ENCODE measurements around the gene ACTRT2.

Gene ACTRT2

DNA sequence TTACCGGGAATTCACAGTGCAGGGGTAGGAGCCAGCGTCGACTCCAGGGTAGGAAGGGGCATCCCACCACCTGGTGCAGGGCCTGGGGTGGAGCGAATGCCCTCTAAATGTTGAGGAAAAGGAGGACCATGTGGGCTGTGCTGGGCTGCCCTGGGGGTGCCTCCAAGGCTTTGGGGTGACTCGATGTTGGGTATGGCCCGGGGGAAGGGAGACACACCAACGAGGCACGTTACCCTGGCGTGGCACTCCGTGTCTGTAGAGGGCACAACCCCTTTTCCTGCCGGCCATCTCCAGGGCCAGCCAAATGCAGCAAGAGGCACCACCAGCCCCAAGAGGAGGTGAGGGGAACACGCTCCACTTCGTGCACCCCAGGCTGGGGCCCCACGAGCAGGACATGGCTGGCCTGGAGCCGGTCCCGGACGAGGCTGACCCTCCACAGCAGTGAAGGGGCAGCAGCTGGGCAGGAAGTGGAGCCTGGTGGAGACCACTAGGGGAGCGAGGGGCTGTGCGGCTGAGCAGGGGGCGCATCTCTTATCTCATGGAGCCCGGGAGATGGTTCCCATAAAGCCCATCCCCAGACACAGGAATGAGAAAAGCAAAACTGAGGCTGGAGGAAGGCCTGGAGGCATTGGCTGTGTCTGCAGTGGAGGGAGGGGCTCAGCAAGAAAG, 11.2 kb downstream of the ACTRT2 start:
- no peak overlapping the region for H3K9ac ChIP-seq (ENCODE audit: low read depth, low read length)
- H3K9me3 ChIP-seq (replicated peaks; ENCODE audit: low read length): peaks cover 7% of the 10 kb centered on the region
- no peak overlapping the region for H3K4me2 ChIP-seq (ENCODE audit: low read length)
- H3K36me3 ChIP-seq (ENCODE audit: insufficient read depth, low read length): no peaks in the 10 kb centered on the region
- peaks cover 6% of the 10 kb centered on the region for H3K27me3 ChIP-seq (ENCODE audit: control insufficient read depth, insufficient read depth, low read length)
- no peak overlapping the region for H3K4me3 ChIP-seq (ENCODE audit: low read length)
- no peaks in the 10 kb centered on the region for H3K4me1 ChIP-seq (ENCODE audit: control insufficient read depth, insufficient read depth, low read length)

DNA sequence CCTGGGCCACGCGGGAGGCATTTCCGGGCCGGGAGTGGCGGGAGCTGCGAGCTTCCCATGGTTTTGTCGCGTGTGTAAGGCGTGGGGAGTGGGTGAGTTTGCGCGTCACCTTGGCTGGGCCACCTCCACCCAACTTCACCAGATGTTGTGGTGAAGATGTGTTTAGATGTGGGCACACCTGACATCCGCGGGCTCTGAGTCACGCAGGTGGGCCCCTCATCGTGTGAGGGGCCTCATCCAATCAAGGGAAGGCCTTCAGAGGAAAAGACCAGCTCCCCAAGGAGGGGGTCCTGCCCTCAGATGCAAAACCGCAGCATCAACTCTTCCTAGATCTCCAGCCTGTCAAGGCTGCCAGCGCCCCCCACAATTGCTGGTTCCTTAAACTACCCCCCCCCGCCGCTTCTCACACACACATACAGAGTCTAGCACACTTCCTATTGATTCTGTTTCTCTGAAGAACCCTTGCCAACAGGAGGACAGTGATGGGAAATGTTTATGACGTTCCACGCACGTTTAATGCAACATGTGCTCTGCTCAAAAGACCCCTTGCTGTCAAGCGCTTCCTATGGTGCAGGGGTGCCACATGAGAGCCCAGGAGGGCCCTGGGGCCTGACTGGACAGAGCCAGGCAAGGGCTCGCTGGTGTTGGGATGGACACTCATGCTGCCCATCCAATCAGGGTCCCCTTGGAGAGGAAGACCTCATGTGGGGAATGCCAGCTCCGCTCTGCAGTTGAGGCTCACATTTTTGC, 11.9 kb downstream of the ACTRT2 start:
- no peak overlapping the region for H3K4me3 ChIP-seq (ENCODE audit: low read length)

DNA sequence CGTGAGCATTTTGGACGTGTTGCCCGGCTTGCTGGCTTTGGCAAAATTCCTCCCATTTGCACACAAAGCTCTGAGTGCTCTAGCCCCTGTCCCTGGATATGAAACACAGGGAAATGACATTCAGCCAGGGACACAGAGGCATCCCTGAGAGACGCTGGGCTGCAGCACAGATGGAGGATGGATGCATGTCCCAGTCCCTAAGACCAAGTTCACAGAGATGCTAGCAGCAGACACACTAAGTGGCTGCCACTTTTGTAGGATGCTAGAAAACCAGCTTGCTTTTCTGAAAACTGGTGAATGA, 12.5 kb downstream of the ACTRT2 start:
- H3K9me3 ChIP-seq (replicated peaks; ENCODE audit: low read length): peaks cover under 1% of the 10 kb centered on the region
- H3K9ac ChIP-seq (ENCODE audit: low read depth, low read length): no peak overlapping the region
- peaks cover 13% of the 10 kb centered on the region for H3K27me3 ChIP-seq (ENCODE audit: control insufficient read depth, insufficient read depth, low read length)
- H3K4me1 ChIP-seq (ENCODE audit: control insufficient read depth, insufficient read depth, low read length): no peaks in the 10 kb centered on the region
- H3K4me2 ChIP-seq (ENCODE audit: low read length): no peak overlapping the region
- H3K36me3 ChIP-seq (ENCODE audit: insufficient read depth, low read length): no peaks in the 10 kb centered on the region
- no peak overlapping the region for H3K4me3 ChIP-seq (ENCODE audit: low read length)

More for the DNA sequence above, 11.9 kb downstream of the ACTRT2 start:
- Histone ChIP-seq H3K9me3 (replicated peaks; ENCODE audit: low read length) (peaks cover 6% of the 10 kb centered on the region), H3K4me1 (ENCODE audit: control insufficient read depth, insufficient read depth, low read length) (no peaks in the 10 kb centered on the region), H3K36me3 (ENCODE audit: insufficient read depth, low read length) (no peaks in the 10 kb centered on the region), H3K4me2 (ENCODE audit: low read length) (no peak overlapping the region), H3K27me3 (ENCODE audit: control insufficient read depth, insufficient read depth, low read length) (peaks cover 13% of the 10 kb centered on the region), H3K9ac (ENCODE audit: low read depth, low read length) (no peak overlapping the region)

DNA sequence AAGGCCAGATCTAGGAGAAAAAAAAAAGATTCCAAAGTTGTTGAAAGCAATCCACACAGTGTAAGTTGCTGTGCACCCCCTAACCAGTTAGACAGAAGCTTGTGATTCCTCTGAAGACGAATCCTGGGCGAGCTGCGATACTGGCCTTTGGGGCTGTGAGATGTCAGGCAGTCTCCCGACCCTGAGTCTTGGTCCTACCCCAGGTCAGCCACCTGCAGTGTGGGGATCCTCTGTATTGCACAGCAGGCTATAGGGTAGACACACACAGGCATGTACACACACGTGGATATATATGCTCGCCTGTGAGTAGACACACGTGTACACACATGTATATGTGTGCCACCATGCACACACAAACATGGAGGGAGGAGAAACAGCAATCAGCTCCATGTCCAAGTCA, 12.9 kb downstream of the ACTRT2 start:
- Histone ChIP-seq H3K4me2 (ENCODE audit: low read length) (no peak overlapping the region), H3K36me3 (ENCODE audit: insufficient read depth, low read length) (no peaks in the 10 kb centered on the region), H3K9me3 (replicated peaks; ENCODE audit: low read length) (no peaks in the 10 kb centered on the region), H3K4me3 (ENCODE audit: low read length) (no peak overlapping the region), H3K9ac (ENCODE audit: low read depth, low read length) (no peak overlapping the region), H3K4me1 (ENCODE audit: control insufficient read depth, insufficient read depth, low read length) (no peaks in the 10 kb centered on the region), H3K27me3 (ENCODE audit: control insufficient read depth, insufficient read depth, low read length) (peaks cover 13% of the 10 kb centered on the region)

DNA sequence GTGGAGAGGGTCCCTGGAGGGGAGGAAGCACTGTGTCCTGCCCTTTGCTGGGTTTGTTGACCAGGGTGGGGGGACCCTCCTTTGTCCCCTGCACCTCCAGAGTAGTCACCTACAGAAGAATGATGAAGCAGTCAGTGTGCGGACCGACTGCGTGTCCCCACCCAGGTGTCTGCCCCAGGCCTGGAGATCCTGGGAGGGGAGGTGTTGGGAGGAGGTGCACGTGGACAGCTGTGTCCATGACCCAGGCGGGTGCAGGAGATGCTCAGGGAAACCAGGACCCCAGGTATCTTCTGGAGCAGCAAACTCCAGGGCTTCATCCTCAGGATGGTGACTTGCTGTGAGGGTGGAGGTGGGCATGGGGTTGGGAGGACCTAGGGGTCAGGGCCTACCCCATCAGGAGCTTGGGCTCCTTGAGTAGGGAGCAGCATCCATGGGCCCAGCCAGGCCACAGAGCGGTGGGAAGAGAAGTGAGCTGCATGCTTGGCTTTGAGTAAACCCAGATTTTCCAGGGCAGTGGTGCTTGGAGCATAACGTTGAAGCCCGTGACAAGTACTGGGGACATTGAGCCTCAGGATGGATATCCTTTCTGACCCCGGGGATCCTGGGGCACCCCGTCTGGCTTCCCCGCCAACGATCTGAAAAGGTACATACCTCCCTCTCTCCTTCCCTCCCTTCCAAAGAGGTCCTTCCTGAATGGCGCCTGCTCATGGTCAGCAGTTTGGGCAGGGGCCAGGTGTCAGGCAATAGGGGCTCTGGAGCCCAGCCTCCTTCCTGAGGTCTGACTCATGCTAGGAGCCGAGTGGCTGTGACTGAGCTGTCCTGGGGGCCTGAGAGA, 13.7 kb downstream of the ACTRT2 start:
- Histone ChIP-seq H3K9me3 (replicated peaks; ENCODE audit: low read length) (no peaks in the 10 kb centered on the region), H3K9ac (ENCODE audit: low read depth, low read length) (no peak overlapping the region), H3K4me2 (ENCODE audit: low read length) (no peak overlapping the region), H3K36me3 (ENCODE audit: insufficient read depth, low read length) (no peaks in the 10 kb centered on the region), H3K4me1 (ENCODE audit: control insufficient read depth, insufficient read depth, low read length) (no peaks in the 10 kb centered on the region), H3K27me3 (ENCODE audit: control insufficient read depth, insufficient read depth, low read length) (peaks cover 17% of the 10 kb centered on the region), H3K4me3 (ENCODE audit: low read length) (no peak overlapping the region)

DNA sequence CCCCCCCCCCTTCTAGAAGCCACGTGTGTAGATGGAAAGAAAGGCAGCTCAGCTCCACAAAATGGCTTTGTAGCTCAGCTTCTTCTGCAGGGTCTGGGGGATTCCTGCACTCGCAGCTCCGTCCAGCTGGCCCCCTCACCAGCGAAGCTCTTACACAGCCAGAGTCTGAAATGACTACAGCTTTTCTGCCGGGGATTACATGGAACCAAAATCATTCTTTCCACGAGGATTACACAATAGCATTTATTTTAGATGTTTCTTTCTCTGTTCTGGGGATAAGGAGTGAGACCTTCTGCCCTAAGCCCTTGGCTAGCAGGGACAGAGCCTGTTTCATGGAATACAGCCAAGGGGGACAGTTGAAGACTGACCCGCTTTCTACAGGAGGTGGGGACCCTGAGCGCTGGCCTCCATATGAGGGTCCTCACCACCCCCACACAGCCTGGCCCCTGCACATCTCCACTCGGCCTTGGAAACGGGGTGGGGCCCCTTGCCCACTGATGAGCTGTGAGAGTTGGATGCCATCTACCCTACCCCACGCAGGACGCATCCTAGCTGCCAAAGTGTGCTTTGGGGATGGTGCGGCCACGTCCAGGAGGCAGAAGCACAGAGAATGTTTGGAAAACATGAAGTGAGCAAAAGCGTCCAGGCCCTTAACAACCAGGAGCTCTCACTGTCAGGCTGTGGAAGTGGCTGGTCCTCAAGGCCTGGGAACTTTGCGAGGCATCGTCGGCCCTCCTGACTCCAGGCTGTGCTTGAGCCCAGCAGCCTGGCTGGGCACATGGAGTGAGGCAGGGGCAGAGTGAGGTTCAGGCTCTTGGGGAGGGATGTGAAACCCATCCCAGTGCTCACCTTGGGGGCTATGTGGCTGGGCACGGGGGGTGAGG, 14.5 kb downstream of the ACTRT2 start:
- Histone ChIP-seq H3K9ac (ENCODE audit: low read depth, low read length) (no peak overlapping the region), H3K27me3 (ENCODE audit: control insufficient read depth, insufficient read depth, low read length) (peaks cover 17% of the 10 kb centered on the region), H3K4me1 (ENCODE audit: control insufficient read depth, insufficient read depth, low read length) (no peaks in the 10 kb centered on the region)

DNA sequence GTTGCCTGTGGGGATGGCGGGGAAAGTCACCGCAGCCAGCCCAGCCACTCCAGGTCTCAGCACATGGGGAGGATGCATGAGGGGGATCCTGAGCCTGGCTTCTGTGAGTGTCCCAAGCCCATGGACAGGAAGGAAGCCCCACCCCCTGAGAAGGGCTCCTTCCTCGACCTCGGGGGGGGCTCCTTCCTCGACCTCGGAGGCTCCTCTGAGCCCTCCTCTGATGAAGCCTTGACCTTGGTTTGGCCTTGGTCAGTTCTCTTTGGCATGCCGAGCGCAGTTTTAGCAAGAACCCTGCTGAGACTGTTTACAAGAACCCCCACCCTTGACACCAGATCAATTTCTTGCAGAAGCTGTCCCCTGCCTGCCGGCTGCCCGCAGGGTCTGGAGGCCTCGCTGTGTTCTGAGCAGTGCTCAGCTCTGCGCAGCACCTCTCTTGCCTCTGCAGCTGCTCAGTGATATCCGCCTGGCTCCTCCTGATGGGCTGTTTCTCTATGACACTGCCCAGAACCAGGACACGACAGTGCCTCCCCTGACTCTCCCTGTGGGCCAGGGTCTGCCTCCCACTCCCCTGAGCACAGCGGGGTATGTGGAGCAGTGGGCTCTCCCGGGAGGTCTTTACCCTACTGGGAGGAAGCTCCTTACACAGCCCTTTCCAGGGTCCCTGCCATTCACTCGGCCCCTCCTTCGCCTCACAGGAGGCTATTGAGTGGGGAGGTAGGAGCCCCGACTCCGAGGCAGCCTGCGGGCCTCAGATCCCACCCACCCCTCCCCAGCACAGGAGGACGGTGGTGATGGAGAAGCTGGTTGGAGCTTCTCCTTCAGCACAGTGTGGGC, 15.4 kb downstream of the ACTRT2 start:
- no peaks in the 10 kb centered on the region for H3K4me1 ChIP-seq (ENCODE audit: control insufficient read depth, insufficient read depth, low read length)
- no peaks in the 10 kb centered on the region for H3K9me3 ChIP-seq (replicated peaks; ENCODE audit: low read length)
- no peak overlapping the region for H3K9ac ChIP-seq (ENCODE audit: low read depth, low read length)
- H3K4me2 ChIP-seq (ENCODE audit: low read length): no peak overlapping the region
- peaks cover 17% of the 10 kb centered on the region for H3K27me3 ChIP-seq (ENCODE audit: control insufficient read depth, insufficient read depth, low read length)
- H3K4me3 ChIP-seq (ENCODE audit: low read length): no peak overlapping the region
- no peaks in the 10 kb centered on the region for H3K36me3 ChIP-seq (ENCODE audit: insufficient read depth, low read length)

More for the DNA sequence above, 14.5 kb downstream of the ACTRT2 start:
- H3K36me3 ChIP-seq (ENCODE audit: insufficient read depth, low read length): no peaks in the 10 kb centered on the region
- H3K4me3 ChIP-seq (ENCODE audit: low read length): no peak overlapping the region
- H3K9me3 ChIP-seq (replicated peaks; ENCODE audit: low read length): no peaks in the 10 kb centered on the region
- no peak overlapping the region for H3K4me2 ChIP-seq (ENCODE audit: low read length)

DNA sequence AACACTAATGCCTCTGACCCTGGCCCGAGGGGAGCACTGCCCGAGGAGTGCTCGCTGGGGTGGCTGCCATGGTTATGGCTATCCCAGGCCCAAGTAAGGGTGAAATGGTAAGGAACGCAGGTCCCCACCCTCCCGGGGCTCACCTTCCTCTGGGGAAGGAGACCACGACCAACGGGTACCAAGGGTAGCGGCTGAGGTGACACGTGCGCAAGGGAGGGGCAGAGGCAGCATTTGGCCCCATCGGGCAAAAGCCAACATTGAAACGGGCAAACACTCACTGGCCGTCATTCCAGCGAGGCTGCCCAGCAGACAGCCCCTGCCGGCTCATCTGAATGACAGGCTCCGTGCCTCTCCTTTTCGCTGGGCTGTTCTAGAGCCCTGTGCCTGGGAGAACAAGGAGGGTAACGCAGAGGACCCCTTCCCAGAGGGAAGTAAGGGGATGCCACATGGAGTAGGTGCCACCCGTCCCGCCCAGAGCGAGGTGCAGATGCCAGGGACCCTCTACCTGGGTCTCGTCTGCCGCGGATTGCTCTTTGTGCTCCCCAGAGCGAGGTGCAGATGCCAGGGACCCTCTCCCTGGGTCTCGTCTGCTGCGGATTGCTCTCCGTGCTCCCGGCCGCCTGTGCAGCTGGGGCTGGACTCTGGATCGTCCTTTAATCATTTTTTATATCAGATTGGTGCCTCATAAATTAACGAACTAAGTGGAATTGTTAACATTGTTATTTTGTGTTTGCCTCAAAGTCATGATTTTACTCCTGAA, 16.2 kb downstream of the ACTRT2 start:
- H3K4me1 ChIP-seq (ENCODE audit: control insufficient read depth, insufficient read depth, low read length): no peaks in the 10 kb centered on the region
- peaks cover 17% of the 10 kb centered on the region for H3K27me3 ChIP-seq (ENCODE audit: control insufficient read depth, insufficient read depth, low read length)

DNA sequence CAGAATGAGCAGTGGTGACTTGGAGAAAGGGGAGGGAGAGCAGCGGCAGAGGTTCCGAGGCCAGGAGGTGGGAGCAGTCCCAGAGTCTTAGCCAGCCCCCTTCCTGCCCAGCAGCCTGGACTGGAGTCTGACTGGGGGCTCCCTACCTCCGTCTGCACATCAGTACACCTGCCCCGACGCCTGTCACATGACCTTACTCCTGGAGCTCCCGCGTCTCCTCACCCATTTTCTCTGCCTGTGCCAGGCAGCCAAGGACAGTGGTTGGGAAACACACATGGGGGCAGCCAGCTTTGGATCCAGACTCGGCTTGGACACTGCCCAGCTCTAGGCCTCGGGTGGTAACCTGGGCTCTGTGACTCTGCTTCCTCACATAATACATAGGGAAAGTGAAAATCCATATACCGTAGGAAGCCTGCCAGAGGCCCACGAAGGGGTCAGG, 16.9 kb downstream of the ACTRT2 start:
- Histone ChIP-seq H3K4me3 (ENCODE audit: low read length) (no peak overlapping the region), H3K4me2 (ENCODE audit: low read length) (no peak overlapping the region), H3K36me3 (ENCODE audit: insufficient read depth, low read length) (no peaks in the 10 kb centered on the region), H3K9ac (ENCODE audit: low read depth, low read length) (no peak overlapping the region), H3K4me1 (ENCODE audit: control insufficient read depth, insufficient read depth, low read length) (no peaks in the 10 kb centered on the region), H3K27me3 (ENCODE audit: control insufficient read depth, insufficient read depth, low read length) (peaks cover 17% of the 10 kb centered on the region), H3K9me3 (replicated peaks; ENCODE audit: low read length) (no peaks in the 10 kb centered on the region)

More for the DNA sequence above, 16.2 kb downstream of the ACTRT2 start:
- H3K9me3 ChIP-seq (replicated peaks; ENCODE audit: low read length): no peaks in the 10 kb centered on the region
- H3K4me3 ChIP-seq (ENCODE audit: low read length): no peak overlapping the region
- no peak overlapping the region for H3K4me2 ChIP-seq (ENCODE audit: low read length)
- H3K36me3 ChIP-seq (ENCODE audit: insufficient read depth, low read length): no peaks in the 10 kb centered on the region
- H3K9ac ChIP-seq (ENCODE audit: low read depth, low read length): no peak overlapping the region

Data from skeletal muscle satellite cell (primary cell).